ENCODE data around the gene VPS35. TPM values are rescaled to one million over a fixed set of nuclear protein-coding genes. Genes with fewer than 3 reads are reported as not detected.

VPS35 gene
- total and polyA plus RNA-seq, 2 of the 13 experiments (the other 11 are each of a cell fraction or from before 2014, with no cell fraction given) = 30.7 to 136 TPM

GRCh38 chr16:46691726-46692125 lies 2.7 kb upstream of the VPS35 start:
- in situ Hi-C loops (cut with HindIII; ENCODE audit: extremely low pct_ligation_motif_present, low pct_unique_long_range_greater_than_20kb) (no loop called here), intact Hi-C loops (cut with micrococcal nuclease; ENCODE audit: unreplicated experiment) (loop anchor here (10.0 kb wide), 1 partner anchor 223 kb away; no protein-coding TSS in a partner anchor)
- no peak for DNase-seq (ENCODE audit: low spot score)
- ChIA-PET CTCF (ENCODE audit: low intra/inter-chr PET ratio, low total read pairs) (no interaction called here), POLR2A (interaction anchor here (0.6 to 2.8 kb wide), 4 partner anchors 20 to 101 kb away, joined by 3 to 14 read pairs (median 4); no protein-coding TSS in a partner anchor)
- FAIRE-seq = no peak
- peaks cover 3 to 27% of the 10 kb centered on the region in 2 experiments for H3K36me3 ChIP-seq (replicated peaks in 1 of 2; ENCODE audit: control insufficient read depth in 1 of 2, insufficient read depth in 2 of 2, low read length in 2 of 2)
- H3K9ac ChIP-seq (ENCODE audit: insufficient read depth, low read depth, low read length) = peak overlapping the region; percentile 87
- H3K4me1 ChIP-seq (ENCODE audit: insufficient read depth, low read length) = peaks cover 43% of the 10 kb centered on the region
- BruUV-seq (replicated peaks) = no TSS peak
- peaks cover 19% of the 10 kb centered on the region for H4K20me1 ChIP-seq (ENCODE audit: insufficient read depth, low read length)
- H3K27ac ChIP-seq (ENCODE audit: extremely low read length, insufficient read depth, low read length) = peak overlapping the region; percentile 89
- H3K27me3 ChIP-seq (ENCODE audit: control insufficient read depth in 1 of 2, insufficient read depth in 2 of 2, low read length in 2 of 2) = no peaks in the 10 kb centered on the region; a peak in 1 of 5 replicates
- H3K9me3 ChIP-seq (ENCODE audit: low read length) = no peaks in the 10 kb centered on the region
- WGBS (ENCODE audit: low lambda C conversion rate) = 63% methylated on average over 4 of the region's 4 CpGs
- peak overlapping the region; percentile 83 for H3K4me2 ChIP-seq (ENCODE audit: low read depth, low read length)
- H3K4me3 ChIP-seq (replicated peaks in 1 of 3; ENCODE audit: insufficient read depth in 1 of 3, low read depth in 2 of 3, low read length in 3 of 3) = peak overlapping the region; percentile 85 to 96 (median 92); a peak in 5 of 6 replicates
- H2AFZ ChIP-seq (ENCODE audit: low read length) = peak overlapping the region; percentile 2
- H3K79me2 ChIP-seq (ENCODE audit: insufficient read depth, low read length) = peaks cover 43% of the 10 kb centered on the region
- ATAC-seq = no peak
- no peak for TF ChIP-seq SRF (IDR thresholded peaks at IDR 0.05; ENCODE audit: low read depth, low read length)
- 0 out of 2 replicates have a peak, but pooled peaks have one; percentile 21 for TF ChIP-seq YEATS2 (CRISPR knock-in tag; IDR thresholded peaks at IDR 0.05; ENCODE audit: borderline replicate concordance)
- TF ChIP-seq ATF4 (CRISPR knock-in tag; IDR thresholded peaks at IDR 0.05) = peak in 1 of 2 experiments; percentile 29; a peak in 1 of 4 replicates
- TF ChIP-seq ZNF639 (CRISPR knock-in tag; conservative IDR thresholded peaks at IDR 0.05) = no peak
- TF ChIP-seq GLI4 (CRISPR knock-in tag; IDR thresholded peaks at IDR 0.05; ENCODE audit: borderline replicate concordance) = no peak
- TF ChIP-seq MEF2D (CRISPR knock-in tag; IDR thresholded peaks at IDR 0.05) = no peak
- TF ChIP-seq CCAR2 (optimal IDR thresholded peaks at IDR 0.05; ENCODE audit: low read depth, low read length) = peak; percentile 27
- TF ChIP-seq SSRP1 (CRISPR knock-in tag; IDR thresholded peaks at IDR 0.05) = 0 out of 2 replicates have a peak, but pooled peaks have one; percentile 41
- TF ChIP-seq ZNF280D (CRISPR knock-in tag; IDR thresholded peaks at IDR 0.05) = 0 out of 2 replicates have a peak, but pooled peaks have one; percentile 35
- TF ChIP-seq ZNF646 (CRISPR knock-in tag; IDR thresholded peaks at IDR 0.05) = peak; percentile 73
- TF ChIP-seq ZNF17 (CRISPR knock-in tag; IDR thresholded peaks at IDR 0.05) = 0 out of 2 replicates have a peak, but pooled peaks have one; percentile 56
- no peak for TF ChIP-seq SATB2 (CRISPR knock-in tag; IDR thresholded peaks at IDR 0.05)
